Skin epidermis (tissue), 12 donors: ENCODE results near the gene PLIN5.

ENCODE experiments used
- H3K27ac ChIP-seq, 21 experiments: fragments of 200-600 bp; sonication (generic) in 11 of 21; one replicate each; pipeline ENCODE4 v1.5.0; 2020; ENCODE audit warnings: mild to moderate bottlenecking in 3 of 21, inconsistent platforms in 2 of 21, moderate library complexity in 2 of 21
- H3K4me3 ChIP-seq, 7 experiments: fragments of 200-600 bp; sonication (generic) in 2 of 7; one replicate each; pipeline ENCODE4 v1.5.0; 2020; ENCODE audit warnings: inconsistent platforms in 2 of 7, mild to moderate bottlenecking in 2 of 7, moderate library complexity in 1 of 7

Gene PLIN5

DNA sequence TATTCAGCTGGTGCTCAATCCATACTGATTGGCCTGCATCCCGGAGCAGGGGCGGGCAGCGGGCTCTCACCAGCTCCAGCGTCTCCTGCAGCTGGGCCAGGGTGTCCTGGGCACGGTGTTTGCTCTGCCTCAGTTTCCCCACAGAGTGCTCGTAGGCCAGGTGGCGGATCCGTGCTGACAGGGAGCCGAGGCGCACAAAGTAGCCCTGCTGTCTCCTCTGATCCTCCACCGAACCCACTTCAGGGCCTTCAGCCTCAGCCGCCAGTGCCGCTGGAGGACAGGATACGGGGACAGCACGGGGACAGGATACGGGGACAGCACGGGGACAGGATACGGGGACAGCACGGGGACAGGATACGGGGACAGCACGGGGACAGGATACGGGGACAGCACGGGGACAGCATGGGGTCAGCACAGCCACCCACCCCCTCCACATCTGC lies 9.4 kb downstream of the PLIN5 start:
- Histone ChIP-seq H3K4me3 (no peak overlapping the region), H3K27ac (no peak overlapping the region)

DNA sequence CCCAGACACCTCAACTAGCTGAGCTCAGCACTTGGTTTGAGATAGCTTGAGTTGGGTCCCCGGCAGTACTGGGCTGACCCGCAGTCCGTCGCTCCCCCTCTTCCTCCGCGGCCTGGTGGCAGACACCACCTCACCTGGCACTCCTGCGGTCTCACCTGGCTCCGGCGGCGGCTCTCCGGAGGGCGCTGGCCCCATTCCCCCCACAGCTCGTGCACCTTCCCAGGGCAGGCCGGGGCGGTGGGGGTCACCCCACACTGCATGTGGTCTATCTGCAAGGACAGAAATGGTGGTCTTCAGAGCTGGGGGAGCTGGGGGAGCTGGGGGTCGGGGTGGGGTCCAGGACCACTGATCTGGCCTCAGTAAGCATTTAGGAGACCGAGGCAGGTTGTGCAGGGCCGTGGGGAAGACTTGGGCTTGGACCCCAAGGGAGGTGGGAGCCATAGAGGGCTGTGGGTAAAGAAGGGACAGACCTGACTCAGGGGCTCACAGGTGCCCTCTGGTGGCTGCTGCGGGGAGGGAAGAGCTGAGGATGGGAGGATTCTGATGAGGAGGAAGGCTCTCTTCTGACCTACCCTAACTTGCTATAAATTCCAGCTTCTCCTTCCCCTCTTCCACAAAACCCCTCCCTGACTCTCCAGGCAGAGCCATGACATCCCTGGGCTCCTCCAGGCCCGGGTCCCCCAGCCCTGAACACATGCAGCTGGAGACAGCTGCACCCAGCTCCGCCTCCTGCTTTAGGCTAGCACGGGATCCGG lies 10.0 kb downstream of the PLIN5 start:
- Histone ChIP-seq H3K4me3 (no peak overlapping the region), H3K27ac (no peak overlapping the region)

DNA sequence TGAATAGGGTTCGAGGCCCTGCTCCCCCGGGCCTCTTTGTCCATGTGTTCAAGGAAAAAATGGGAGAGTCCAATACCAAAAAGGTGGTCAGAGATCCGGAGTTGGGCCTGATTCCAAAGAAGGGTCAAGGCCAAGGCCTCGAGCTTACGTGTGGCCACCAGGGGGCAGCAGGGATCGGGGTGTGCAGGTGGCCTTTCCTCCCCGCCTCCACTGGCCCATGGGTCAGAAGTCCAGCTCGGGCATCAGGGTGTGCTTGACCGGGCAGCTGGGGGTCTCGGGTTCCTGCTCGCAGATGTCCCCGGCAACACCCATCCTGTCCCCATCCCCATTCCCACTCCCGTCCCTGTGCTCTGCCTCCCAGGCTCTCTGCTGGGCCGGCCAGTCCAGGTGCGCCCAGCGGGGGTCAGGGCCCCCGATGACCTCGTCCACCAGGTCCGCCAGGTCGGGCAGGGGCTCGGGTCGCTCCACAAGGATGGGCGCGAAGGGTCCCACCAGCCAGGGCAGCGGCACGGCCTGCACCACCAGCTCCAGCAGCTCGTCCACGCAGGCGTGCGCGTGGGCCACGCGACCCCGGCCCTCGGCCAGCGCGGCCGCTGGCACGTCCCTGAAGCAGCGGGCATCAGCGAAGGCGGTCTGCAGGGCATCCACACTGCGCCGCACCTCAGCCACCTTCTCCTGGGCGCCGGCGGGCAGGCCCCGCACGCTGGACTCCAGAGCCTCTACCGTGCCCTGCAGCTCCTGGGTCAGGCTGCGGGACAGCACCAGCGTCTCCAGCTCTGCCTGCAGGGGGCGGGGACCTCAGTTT lies 11.5 kb downstream of the PLIN5 start:
- no peak overlapping the region for H3K4me3 ChIP-seq
- no peak overlapping the region for H3K27ac ChIP-seq

DNA sequence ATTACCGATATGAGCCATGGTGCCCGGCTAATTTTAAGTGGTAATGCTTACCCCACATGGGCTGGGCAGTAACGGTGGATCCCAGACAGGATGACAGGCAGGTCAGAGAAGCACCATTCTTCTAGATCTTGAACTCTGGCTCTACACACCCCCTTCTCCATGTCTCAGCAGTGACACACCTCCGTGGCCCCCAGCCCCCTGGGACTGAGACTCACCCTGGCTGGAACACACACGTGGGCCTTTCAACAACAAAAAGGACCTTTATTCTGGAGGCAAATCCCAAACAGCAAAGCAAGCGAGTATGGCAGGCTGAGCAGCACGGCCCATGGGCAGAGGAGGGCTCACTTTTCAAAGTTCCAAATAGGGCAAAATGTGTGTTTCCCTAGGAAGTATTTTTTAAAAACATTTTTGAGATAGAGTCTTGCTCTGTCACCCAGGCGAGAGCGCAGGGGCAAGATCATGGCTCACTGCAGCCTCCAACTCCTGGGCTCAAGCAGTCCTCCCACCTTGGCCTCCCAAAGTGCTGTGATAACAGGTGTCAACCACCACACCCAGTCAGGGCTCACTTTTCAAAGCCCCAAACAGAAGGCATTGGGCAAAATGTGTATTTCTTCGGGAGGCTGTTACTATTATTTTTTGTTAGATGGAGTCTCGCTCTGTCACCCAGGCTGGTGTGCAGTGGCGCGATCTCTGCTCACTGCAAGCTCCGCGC lies 12.6 kb downstream of the PLIN5 start:
- Histone ChIP-seq H3K4me3 (no peak overlapping the region), H3K27ac (no peak overlapping the region)

DNA sequence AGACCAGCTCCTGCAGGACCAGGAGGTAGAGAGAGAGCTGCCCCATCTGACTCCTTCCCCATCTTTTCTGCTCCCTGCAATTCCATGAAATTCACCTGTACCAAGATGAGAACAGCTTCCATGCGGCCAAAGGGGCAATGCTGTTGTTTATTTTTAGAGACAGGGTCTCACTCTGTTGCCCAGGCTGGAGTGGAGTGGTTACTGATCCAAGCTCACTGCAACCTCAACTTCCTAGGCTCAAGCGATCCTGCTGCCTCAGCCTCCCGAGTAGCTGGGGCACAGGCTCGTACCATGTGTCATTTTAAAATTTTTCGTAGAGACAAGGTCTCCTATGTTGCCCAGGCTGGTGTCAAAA lies 13.2 kb downstream of the PLIN5 start:
- Histone ChIP-seq H3K4me3 (no peak overlapping the region), H3K27ac (no peak overlapping the region)

DNA sequence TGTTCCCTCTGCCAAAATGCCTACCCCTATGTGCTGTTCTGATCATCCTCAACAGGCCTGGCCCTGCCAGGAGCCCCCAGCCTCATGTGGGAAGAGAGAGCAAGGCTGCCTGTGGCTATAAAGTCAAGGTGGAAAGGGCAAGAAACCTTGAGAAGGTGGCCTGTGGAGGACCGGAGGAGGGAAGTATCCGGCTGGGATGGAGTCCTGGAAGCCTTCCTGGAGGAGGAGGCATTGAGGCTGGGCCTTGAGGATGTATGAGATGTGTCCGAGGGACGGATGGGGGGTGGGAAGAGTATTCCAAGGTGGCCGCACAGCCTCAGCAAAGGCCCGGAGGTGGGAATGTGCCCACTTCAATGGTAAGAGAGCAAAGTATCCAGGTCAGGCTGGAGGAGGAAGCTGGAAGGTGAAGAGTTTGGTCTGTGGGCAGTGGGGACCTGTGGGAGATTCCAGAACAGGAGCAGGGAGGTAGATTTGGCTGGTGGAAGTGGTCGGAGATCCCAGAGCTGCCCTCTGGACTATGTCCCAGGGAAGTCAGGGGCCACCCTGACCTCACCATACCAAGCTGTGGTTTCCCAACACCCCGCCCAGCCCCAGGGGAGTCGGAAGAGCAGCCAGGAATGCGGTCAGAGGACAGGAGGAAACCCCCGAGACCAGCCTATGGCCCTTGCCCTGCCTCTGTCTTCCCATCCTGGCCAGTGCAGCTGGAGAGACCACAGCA lies 13.7 kb downstream of the PLIN5 start:
- no peak overlapping the region for H3K27ac ChIP-seq
- no peak overlapping the region for H3K4me3 ChIP-seq

DNA sequence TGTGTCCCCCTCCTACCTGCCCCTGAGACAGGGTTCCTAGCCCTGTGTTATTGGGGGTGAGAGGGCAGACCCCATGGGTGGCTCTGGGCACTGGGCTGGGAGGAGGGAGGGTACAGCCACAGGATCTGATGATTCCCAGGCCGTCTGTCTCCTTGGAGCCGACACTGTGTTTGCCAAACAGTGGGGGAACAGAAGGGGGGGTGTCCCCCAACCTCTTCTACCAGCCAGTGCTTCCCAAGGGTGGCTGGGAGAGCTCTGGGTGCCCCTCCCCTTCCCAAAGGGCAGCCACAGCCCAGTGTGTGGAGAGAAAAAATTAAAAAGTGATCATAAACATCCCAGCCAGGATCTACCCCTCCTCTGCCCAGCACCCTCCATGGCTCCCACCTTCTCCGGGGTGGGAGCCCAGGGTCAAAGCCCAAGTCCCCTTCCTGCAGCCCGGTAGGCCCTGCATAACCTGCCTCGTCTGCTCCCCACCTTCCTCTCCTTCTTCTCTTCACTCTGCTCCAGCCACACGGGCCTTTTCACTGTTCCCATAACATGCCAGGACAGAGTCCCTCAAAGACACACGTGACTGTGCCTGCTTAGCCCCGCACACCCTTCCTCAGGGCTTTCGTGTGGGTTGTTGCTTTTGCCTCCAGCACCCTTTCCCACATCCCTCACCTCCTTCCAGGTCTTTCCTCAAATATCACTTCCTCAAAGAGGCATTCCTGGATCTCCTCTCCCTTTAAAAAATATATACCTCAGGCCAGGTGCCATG lies 15.3 kb downstream of the PLIN5 start:
- Histone ChIP-seq H3K27ac (peak overlapping the region in 6 of 21 experiments; percentile 4 to 47 (median 31)), H3K4me3 (peak overlapping the region in 1 of 7 experiments; percentile 4)

DNA sequence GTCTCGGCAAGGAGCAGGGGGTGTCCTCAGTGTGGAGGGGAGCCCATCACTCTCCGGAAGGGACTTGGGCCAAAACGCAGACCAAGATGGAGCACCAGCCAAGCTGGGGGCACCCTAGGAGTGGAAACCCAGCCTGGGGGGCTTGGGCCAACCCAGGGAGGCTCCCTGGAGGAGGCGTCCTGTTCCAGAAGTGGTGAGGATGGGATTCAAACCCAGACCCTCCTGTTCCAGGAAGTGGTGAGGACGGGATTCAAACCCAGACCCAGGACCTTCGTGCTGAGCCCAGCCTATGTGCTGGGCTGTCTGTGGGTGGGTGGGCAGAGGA lies 15.9 kb downstream of the PLIN5 start:
- Histone ChIP-seq H3K4me3 (no peak overlapping the region), H3K27ac (peak overlapping the region in 7 of 21 experiments; percentile 4 to 47 (median 32))

DNA sequence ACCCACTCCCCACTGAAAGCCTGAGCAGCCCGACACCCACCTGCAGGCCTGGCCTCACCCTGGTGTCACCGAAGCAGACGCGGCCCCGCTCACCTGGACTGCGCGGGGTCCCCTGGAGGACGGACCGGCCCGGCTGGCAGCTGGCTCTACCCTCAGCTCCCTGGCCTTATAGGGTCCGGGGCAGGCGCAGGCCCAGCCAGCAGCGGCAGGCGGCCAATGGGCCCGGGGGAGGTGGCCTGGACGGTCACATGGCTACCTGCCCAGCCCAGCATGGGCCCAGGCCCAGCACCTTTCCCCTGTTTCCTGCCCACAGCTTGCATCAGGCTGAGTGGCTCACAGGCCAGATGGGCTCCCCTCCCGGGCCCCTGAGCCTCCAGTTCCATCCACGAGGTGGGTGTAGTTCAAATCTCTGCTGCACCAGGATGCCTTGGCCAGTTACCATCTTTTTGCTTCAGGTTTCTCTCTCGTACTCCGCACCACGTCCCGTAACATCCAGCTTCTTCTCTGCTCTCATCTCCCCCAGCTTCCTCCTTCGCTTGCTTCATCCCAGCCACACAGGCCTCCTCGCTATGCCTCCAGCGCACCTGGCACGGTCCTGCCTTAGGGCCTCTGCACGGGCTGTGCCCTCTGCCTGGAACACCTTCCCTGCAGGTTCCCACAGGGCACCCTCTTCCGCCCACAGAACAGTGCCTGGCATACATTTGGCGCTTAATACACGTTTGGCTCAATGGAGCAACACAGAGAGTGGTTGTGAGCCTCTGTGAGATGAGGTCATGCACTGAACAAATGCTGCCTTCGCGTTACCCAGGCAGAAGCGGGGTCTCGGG lies 16.5 kb downstream of the PLIN5 start, which contains the start of gene PLIN4:
PLIN4 (minus strand) TSS at position 142 of the 827 bp plus-strand sequence. CDS start 214 bp downstream, outside the sequence.
- H3K27ac ChIP-seq, result peak within 1 kb of the TSS in 7 of 21 experiments; percentile 4 to 47 (median 32)

DNA sequence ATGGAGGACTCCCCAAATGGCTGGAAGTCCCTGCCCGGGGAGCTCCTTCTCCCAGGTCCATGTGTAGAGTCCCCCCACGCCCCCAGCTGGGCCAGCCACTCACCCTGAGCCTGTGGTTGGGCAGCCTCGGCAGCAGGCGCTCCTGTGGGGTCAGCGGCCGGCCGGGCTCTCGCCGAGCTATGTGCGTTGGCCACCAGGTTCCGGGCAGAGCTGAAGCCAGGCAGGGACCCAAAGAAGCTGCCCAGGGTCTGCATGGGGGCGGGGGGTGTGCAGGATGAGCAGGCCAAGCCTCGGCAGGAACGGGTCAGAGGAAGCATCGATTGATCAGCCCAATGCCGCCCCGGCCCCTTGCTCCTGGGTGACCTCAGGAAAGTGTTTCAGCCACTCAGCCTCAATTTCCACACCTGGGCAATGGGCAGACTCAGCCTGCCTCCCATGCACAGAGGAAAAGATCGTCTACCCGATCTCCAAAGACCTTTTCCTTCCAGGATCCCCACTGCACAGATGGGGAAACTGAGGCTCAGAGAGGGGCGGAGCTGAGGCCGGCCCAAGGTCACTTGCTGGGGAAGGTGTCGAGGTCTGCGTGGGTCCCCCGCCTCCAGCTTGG lies 17.5 kb downstream of the PLIN5 start:
- no peak overlapping the region for H3K27ac ChIP-seq
- peak overlapping the region in 1 of 7 experiments; percentile 2 for H3K4me3 ChIP-seq

More for the DNA sequence above, 16.5 kb downstream of the PLIN5 start, which contains the start of gene PLIN4:
- H3K4me3 ChIP-seq, result peak within 1 kb of the TSS in 1 of 7 experiments; percentile 2

DNA sequence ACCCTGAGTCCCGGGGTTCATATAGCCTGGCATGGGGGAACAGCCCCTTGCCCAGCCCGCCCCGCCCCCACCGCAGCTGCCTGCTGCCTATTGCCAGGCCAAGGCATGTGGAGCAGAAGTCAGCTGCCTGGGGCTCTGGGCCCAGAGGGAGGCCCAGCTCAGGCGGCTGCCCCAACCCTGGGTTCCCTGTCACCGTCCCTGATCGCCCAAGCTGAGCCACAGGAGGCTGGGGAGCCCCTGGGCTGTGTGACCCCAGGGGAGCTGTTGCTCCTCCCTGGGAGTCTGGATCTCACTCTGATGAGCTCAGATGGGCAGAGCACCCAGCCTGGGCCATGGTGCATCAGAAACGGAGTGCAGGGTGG lies 18.1 kb downstream of the PLIN5 start:
- H3K27ac ChIP-seq, result no peak overlapping the region
- no peak overlapping the region for H3K4me3 ChIP-seq

DNA sequence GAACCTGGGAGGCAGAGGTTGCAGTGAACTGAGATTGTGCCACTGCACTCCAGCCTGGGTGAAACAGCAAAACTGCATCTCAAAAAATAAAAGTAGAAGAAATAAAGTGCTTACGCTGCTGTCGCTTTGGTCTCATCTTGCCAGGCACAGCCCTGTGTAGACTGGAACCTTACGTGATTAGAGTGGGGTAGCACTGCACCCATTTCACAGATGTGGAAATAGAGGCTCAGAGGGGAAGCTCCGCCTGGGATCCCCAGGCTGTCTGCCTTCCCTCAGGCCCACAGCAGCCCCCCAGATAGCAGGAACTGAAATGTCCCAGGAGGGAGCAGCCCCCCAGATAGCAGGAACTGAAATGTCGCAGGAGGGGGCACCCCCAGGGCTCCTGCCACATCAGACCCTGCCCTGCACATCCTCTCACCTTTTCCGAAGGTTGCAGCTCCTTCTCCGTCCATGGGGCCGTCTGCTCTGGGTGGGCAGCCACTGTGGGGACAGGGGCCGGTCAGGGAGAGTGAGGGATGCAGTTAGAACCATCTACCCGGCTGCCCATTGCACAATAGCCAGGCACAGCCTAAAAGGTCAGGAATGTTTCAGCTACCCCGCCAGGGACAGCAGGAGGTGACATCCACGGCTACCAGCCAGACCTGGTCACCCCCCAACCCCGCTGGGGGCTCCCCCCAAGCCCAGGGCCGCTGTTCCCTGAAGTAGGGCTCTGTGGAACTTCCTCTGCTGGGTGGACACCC lies 18.7 kb downstream of the PLIN5 start:
- no peak overlapping the region for H3K4me3 ChIP-seq
- no peak overlapping the region for H3K27ac ChIP-seq

DNA sequence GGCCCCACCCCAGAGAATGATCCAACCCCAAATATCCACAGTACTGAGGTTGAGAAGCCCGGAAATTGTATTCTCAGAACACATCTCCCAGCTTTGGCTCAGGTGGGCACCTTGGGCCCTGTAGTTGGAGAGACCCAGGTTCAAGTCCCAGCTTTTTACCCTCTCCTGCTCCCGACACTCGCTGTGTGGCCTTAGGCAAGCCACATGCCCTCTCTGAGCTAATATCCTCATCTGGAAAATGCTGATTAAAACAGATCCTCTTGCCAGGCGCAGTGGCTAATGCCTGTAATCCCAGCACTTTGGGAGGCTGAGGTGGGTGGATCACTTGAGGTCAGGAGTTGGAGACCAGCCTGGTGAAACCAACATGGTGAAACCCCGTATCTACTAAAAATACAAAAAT lies 19.3 kb downstream of the PLIN5 start:
- no peak overlapping the region for H3K27ac ChIP-seq
- no peak overlapping the region for H3K4me3 ChIP-seq

DNA sequence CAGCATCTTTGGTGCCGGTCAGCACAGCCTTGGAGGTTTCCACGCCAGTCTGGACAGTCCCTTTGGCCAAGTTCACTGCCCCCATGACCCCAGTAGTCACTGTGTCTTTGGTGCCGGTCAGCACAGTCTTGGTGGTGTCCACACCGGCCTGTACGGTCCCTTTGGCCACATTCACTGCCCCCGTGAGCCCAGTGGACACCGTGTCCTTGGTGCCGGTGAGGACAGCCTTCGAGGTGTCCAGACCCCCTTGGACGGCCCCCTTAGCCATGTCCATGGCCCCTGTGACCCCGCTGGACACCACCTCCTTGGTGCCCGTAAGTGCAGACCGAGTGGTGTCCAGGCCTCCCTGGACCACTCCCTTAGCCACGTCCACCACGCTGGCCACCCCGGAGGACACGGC lies 21.8 kb downstream of the PLIN5 start:
- Histone ChIP-seq H3K27ac (no peak overlapping the region), H3K4me3 (no peak overlapping the region)

DNA sequence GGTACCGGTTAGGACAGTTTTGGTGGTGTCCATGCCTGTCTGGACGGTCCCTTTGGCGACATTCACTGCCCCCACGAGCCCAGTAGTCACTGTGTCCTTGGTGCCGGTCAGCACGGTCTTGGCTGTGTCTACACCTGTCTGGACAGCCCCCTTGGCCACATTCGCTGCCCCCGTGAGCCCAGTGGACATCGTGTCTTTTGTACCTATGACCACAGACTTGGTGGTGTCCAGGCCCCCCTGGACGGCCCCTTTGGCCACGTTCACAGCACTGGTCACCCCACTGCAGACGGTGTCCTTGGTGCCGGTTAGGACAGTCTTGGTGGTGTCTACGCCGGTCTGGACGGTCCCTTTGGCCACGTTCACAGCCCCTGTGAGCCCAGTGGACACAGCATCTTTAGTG lies 23.0 kb downstream of the PLIN5 start:
- no peak overlapping the region for H3K4me3 ChIP-seq
- no peak overlapping the region for H3K27ac ChIP-seq

DNA sequence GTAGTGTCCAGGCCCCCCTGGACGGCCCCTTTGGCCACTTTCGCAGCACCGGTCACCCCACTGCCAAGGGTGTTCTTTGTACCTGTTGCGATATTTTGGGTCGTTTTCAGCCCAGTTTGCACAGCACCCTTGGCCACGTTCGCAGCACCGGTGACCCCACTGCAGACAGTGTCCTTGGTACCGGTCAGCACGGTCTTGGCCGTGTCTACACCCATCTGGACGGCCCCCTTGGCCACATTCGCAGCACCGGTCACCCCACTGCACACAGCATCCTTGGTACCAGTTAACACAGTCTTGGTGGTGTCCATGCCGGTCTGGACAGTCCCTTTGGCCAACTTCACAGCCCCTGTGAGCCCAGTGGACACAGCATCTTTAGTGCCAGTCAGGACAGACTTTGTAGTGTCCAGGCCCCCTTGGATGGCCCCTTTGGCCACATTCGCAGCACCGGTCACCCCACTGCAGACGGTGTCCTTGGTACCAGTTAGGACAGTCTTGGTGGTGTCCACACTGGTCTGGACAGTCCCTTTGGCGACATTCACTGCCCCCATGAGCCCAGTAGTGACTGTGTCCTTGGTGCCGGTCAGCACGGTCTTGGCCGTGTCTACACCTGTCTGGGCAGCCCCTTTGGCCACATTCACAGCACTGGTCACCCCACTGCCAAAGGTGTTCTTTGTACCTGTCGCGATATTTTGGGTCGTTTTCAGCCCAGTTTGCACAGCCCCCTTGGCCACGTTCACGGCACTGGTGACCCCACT lies 23.5 kb downstream of the PLIN5 start:
- Histone ChIP-seq H3K4me3 (no peak overlapping the region), H3K27ac (no peak overlapping the region)
